Neutrophil (primary cell): Measurements from ENCODE around the gene NLRP12.

ENCODE experiments used
- H3K27ac ChIP-seq: fragments of 200-600 bp; sonication (generic); 2 replicates; pipeline ENCODE4 v1.5.1; 2016; ENCODE audit warnings: mild to moderate bottlenecking, moderate library complexity
- H3K27me3 ChIP-seq: fragments of 200-600 bp; sonication (generic); 2 replicates; pipeline ENCODE4 v1.6.0; 2016; ENCODE audit warnings: mild to moderate bottlenecking
- H3K36me3 ChIP-seq: fragments of 200-600 bp; sonication (generic); 2 replicates; pipeline ENCODE4 v1.5.1; 2017
- H3K4me1 ChIP-seq, 2 experiments: fragments of 200-600 bp in 1 of 2; sonication (generic) in 1 of 2; 1 replicate in 1 of 2; 2 replicates in 1 of 2; pipeline versions ENCODE4 v1.5.1 to v1.6.1; 2013 to 2016; ENCODE audit warnings: low read depth in 1 of 2, low read length in 1 of 2, mild to moderate bottlenecking in 1 of 2, moderate library complexity in 1 of 2; ENCODE audit not compliant: control insufficient read depth in 1 of 2, insufficient read depth in 1 of 2
- H3K4me3 ChIP-seq, 2 experiments: fragments of 200-600 bp in 1 of 2; sonication (generic) in 1 of 2; 1 replicate in 1 of 2; 2 replicates in 1 of 2; pipeline ENCODE4 v1.5.1; 2013 to 2016; ENCODE audit warnings: low read depth in 1 of 2, low read length in 1 of 2, mild to moderate bottlenecking in 1 of 2, moderate library complexity in 1 of 2
- H3K9me3 ChIP-seq: fragments of 200-600 bp; sonication (generic); 2 replicates; pipeline ENCODE4 v1.5.1; 2016
- CTCF ChIP-seq: fragments of 200-600 bp; sonication (generic); IDR thresholded peaks from 2 replicates; pipeline ENCODE4 v1.5.1; 2016; ENCODE audit warnings: antibody characterized with exemption

NLRP12 gene

GRCh38 chr19:53795019-53795418 lies 29.1 kb downstream of the NLRP12 start:
- Histone ChIP-seq H3K36me3 (peaks cover 98% of the 10 kb centered on the region), H3K4me3 (no peak overlapping the region), H3K4me1 (no peaks in the 10 kb centered on the region), H3K9me3 (no peaks in the 10 kb centered on the region), H3K27me3 (no peaks in the 10 kb centered on the region), H3K27ac (no peak overlapping the region)
- TF ChIP-seq CTCF: no peak

GRCh38 chr19:53792721-53793433 lies 31.2 kb downstream of the NLRP12 start:
- H3K27me3 ChIP-seq: no peaks in the 10 kb centered on the region
- H3K4me1 ChIP-seq: no peaks in the 10 kb centered on the region
- H3K27ac ChIP-seq: peak overlapping the region; percentile 41
- no peak overlapping the region for H3K4me3 ChIP-seq
- peaks cover 78% of the 10 kb centered on the region for H3K36me3 ChIP-seq
- peak; percentile 91 for TF ChIP-seq CTCF
- H3K9me3 ChIP-seq: no peaks in the 10 kb centered on the region

GRCh38 chr19:53789708-53790678 lies 34.1 kb downstream of the NLRP12 start:
- Histone ChIP-seq H3K4me1 (peaks cover 0 to 2% of the 10 kb centered on the region in 2 experiments), H3K9me3 (no peaks in the 10 kb centered on the region), H3K4me3 (no peak overlapping the region), H3K27me3 (peaks cover 18% of the 10 kb centered on the region), H3K27ac (no peak overlapping the region), H3K36me3 (peaks cover 55% of the 10 kb centered on the region)
- no peak for TF ChIP-seq CTCF

- no peak for TF ChIP-seq CTCF
- Histone ChIP-seq H3K4me3 (no peak overlapping the region), H3K4me1 (peaks cover 0 to 2% of the 10 kb centered on the region in 2 experiments), H3K36me3 (peaks cover 27% of the 10 kb centered on the region), H3K27me3 (peaks cover 39% of the 10 kb centered on the region), H3K27ac (no peak overlapping the region), H3K9me3 (no peaks in the 10 kb centered on the region)
Observed at GRCh38 chr19:53787266-53787665, 36.8 kb downstream of the NLRP12 start.

GRCh38 chr19:53786744-53787143 lies 37.4 kb downstream of the NLRP12 start:
- Histone ChIP-seq H3K4me1 (peaks cover 0 to 2% of the 10 kb centered on the region in 2 experiments), H3K36me3 (peaks cover 22% of the 10 kb centered on the region), H3K27ac (no peak overlapping the region), H3K4me3 (no peak overlapping the region), H3K27me3 (peaks cover 40% of the 10 kb centered on the region), H3K9me3 (no peaks in the 10 kb centered on the region)
- TF ChIP-seq CTCF: no peak
